GM23248 (cell line): ENCODE results near the gene MTA3.

Experiments used
- EZH2 ChIP-seq: fragments of 200-600 bp; sonication (generic); IDR thresholded peaks from 2 replicates; pipeline ENCODE4 v1.6.1; 2018; ENCODE audit warnings: antibody characterized with exemption, mild to moderate bottlenecking; ENCODE audit not compliant: insufficient read depth, poor library complexity, severe bottlenecking
- EZH2phosphoT487 ChIP-seq: fragments of 200-600 bp; sonication (generic); IDR thresholded peaks from 2 replicates; pipeline ENCODE4 v1.6.1; 2018; ENCODE audit warnings: antibody characterized with exemption, moderate library complexity, mild to moderate bottlenecking, low read depth; ENCODE audit not compliant: insufficient read depth

DNA sequence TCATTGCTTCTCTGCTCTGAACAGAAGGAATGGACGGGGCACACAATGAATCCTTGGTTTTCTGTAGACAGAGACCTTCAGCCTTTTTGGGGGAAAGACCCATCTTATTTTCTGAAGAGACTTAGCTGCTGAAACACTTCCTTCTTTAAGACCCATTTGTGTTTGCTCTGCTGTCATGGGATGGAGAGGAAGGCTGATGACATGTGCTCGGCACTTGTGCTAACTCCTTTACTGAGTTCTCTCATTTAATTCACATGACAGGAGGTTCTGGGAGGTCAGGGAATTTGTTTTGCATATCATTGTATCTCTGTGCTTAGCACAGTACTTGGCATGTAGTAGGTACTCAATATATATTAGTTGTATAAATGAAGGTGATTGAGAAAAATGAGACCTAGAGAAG lies 156.5 kb downstream of the MTA3 start:
- TF ChIP-seq EZH2 (no peak), EZH2phosphoT487 (no peak)
